ENCODE results near the gene WNK2. TPM values are rescaled to one million over a fixed set of nuclear protein-coding genes. Genes with fewer than 3 reads are reported as not detected.
"Not testable (repeated sequence)": the region's sequence is repeated elsewhere in the genome, so short reads cannot be mapped to it uniquely, and the experiment has no call there.

The WNK2 gene
- total RNA-seq, 4 donors from 2014 or later, result 0.28 to 1.7 (median 0.47) TPM

DNA sequence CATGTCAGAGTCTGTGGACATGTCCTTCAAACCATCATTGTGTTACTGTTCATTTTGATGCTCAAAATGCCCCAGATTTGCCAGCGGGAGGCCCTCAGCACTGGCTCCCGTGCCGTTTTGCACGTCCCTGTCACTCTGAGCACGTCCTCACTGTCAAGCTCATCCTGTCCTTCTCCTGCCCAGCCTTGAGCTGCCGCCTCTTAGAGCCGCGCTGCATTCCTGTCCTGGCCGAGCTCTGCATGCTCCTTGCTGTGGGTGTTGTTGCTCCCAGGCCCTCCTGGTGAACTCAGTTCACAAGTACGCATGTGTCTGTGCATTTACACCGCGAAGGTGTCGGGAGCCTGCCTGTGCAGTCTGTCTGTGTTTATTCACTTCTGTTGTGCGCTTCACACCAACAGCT, 62.2 kb downstream of the WNK2 start:
- DNase-seq (ENCODE audit: low spot score) (no peak), ATAC-seq (ENCODE audit: low FRiP score) (no peak)
- no peak for TF ChIP-seq CTCF (IDR thresholded peaks at IDR 0.05)

GRCh38 chr9:93246526-93246925, 62.6 kb downstream of the WNK2 start:
- ATAC-seq (ENCODE audit: low FRiP score), result no peak
- TF ChIP-seq CTCF (IDR thresholded peaks at IDR 0.05), result no peak
- DNase-seq (ENCODE audit: low spot score), result no peak

DNA sequence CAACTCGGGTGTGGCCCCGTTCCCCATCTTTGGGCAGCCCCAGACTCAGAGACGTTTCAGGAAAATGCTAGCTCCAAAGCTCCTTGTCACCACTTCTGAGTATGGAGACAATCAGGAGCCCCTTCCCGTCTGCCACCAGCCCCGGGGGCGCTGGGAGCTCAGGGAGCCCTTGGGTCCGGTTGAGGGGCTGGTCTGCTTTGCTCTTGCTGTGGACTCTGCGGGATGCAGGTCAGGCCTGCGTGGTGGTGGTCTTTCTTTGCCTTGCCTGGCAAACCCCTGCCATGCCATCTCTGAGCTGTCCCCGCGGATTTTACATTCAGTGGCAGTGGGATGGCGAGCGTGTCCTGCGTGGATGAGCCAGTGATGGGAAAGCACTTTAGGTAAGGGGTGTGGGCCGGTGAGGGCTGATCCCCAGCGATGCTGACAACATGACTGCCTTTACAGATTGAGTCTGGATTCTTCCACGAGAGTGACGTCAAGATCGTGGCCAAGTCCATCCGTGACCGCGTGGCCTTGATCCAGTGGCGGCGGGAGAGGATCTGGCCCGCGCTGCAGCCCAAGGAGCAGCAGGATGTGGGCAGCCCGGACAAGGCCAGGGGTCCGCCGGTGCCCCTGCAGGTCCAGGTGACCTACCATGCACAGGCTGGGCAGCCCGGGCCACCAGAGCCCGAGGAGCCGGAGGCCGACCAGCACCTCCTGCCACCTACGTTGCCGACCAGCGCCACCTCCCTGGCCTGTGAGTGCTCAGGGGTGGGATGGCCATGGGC, 63.3 kb downstream of the WNK2 start:
- no peak for DNase-seq (ENCODE audit: low spot score)
- no peak for TF ChIP-seq CTCF (IDR thresholded peaks at IDR 0.05)
- ATAC-seq (ENCODE audit: low FRiP score), result no peak

DNA sequence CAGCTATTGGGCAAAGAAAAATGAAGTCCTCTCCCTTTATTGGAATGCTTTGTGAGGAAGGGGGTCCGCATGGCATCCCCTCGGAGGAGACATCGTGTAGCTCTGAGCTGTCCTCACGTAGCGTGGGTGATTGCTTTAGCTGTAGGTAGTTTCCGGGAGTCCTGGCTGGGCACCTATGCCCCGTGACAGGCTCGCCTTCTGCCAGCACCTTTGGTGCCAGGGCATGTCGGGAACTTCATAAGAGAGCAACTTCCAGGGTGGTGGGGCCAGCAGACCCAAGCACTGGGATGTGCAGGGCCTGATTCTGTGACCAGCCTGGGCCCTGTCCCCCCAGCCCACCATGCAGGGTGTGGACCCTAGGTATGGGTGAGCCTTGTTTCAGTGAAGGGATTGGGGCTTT, 64.0 kb downstream of the WNK2 start:
- DNase-seq (ENCODE audit: low spot score) (no peak), ATAC-seq (ENCODE audit: low FRiP score) (no peak)
- no peak for TF ChIP-seq CTCF (IDR thresholded peaks at IDR 0.05)

DNA sequence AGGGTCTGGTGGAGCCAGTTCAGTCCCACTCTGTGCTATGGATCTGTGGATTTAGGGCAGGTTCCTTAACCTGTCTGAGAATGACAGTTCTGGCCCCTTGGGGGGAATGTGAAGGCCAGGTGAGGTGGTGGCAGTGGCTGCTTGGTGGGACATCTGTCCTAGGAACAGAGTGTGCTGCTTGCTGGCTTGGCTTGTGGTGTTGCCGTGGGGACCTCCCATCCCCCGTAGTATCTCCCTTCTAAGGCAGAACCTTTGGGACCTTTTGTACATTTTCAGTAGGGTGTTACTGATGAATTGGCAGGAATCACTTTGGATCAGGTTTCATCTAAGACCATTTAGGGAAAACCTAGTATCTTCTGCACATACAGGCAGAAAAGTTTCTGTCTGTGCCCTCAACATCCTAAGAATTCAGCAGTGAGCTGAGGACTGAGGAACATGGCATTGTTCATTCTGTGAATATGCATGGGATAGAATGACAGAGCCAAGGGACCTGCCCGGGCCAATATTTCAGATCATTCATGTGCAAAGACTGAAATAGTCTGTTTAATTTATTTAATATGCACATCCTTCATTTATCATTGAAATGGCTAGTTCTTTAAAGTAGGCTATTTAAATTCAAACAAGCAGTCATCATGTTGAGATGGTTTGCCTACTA, 64.6 kb downstream of the WNK2 start:
- ATAC-seq (ENCODE audit: low FRiP score) (no peak), DNase-seq (ENCODE audit: low spot score) (no peak)
- no peak for TF ChIP-seq CTCF (IDR thresholded peaks at IDR 0.05)

GRCh38 chr9:93250185-93250584, 66.2 kb downstream of the WNK2 start:
- no peak for TF ChIP-seq CTCF (IDR thresholded peaks at IDR 0.05)
- no peak for ATAC-seq (ENCODE audit: low FRiP score)
- no peak for DNase-seq (ENCODE audit: low spot score)

- not testable (repeated sequence) for ATAC-seq (ENCODE audit: low FRiP score); DNase-seq (ENCODE audit: low spot score)
Measured at GRCh38 chr9:93251309-93251708, 67.4 kb downstream of the WNK2 start.

Measured in omental fat pad (tissue), 4 donors.